HepG2 (cell line): Measurements from ENCODE around the gene CNNM4. TPM values are rescaled to one million over a fixed set of nuclear protein-coding genes. Genes with fewer than 3 reads are reported as not detected.

Source experiments
- ATAC-seq: fragments of 200-7000 bp; cut with Tn5 transposase; 3 replicates; pipeline ENCODE4 v1.9.1; 2020; ENCODE audit warnings: mild to moderate bottlenecking, moderate library complexity
- BruUV-seq: library from RNA; stranded (reverse); fragments of 400-500 nt; replicated peaks from 2 replicates; lab custom pipeline; 2021; lab: Mats Ljungman, UMichigan
- CTCF ChIA-PET: fragments of 300-600 bp; formaldehyde crosslinking; extraction: SDS; loops from one replicate; lab custom pipeline; 2021; ENCODE audit warnings: low total read pairs, inconsistent platforms, low intra/inter-chr PET ratio; lab: Yijun Ruan, JAX
- POLR2A ChIA-PET: fragments of 350-600 bp; sonication (Branson Sonifier 250); formaldehyde crosslinking; loops from one replicate; lab custom pipeline; 2020; ENCODE audit warnings: antibody characterized with exemption, inconsistent platforms; lab: Yijun Ruan, JAX
- DNase-seq: peaks from one replicate; pipeline ENCODE4 v3.0.0-alpha.2; 2015; ENCODE audit warnings: low spot score
- FAIRE-seq: peaks from 3 replicates; lab custom pipeline; 2011; peaks lifted over from hg19 to GRCh38; lab: Jason Lieb, UNC
- H2AFZ ChIP-seq: one replicate; pipeline ENCODE4 v1.6.1; 2011; ENCODE audit warnings: low read length, inconsistent platforms
- H3K27ac ChIP-seq: fragments of 300-600 bp; 3 replicates; pipeline ENCODE4 v1.8.0; 2011; ENCODE audit warnings: mixed run types, mild to moderate bottlenecking, mixed read lengths, low read length, inconsistent platforms; ENCODE audit not compliant: insufficient read depth; ENCODE audit errors: extremely low read length
- H3K27me3 ChIP-seq, 2 experiments: fragments of 200-600 bp in 1 of 2; 2 replicates in 1 of 2; 3 replicates in 1 of 2; pipeline versions ENCODE4 v1.6.0 to v1.8.0; 2011; ENCODE audit warnings: low read length in 2 of 2, mild to moderate bottlenecking in 2 of 2, moderate library complexity in 2 of 2, inconsistent platforms in 1 of 2; ENCODE audit not compliant: insufficient read depth in 2 of 2, control insufficient read depth in 1 of 2
- H3K36me3 ChIP-seq, 2 experiments: fragments of 200-600 bp in 1 of 2; replicated peaks in 1 of 2; 2 replicates in 1 of 2; 3 replicates in 1 of 2; pipeline versions ENCODE4 v1.5.1 to v1.8.0; 2011; ENCODE audit warnings: low read length in 2 of 2, inconsistent platforms in 1 of 2; ENCODE audit not compliant: insufficient read depth in 2 of 2, control insufficient read depth in 1 of 2
- H3K4me1 ChIP-seq: 2 replicates; pipeline ENCODE4 v1.5.1; 2012; ENCODE audit warnings: low read length, inconsistent platforms; ENCODE audit not compliant: insufficient read depth
- H3K4me2 ChIP-seq: 2 replicates; pipeline ENCODE4 v1.6.0; 2011; ENCODE audit warnings: low read depth, low read length, inconsistent platforms
- H3K4me3 ChIP-seq, 3 experiments: fragments of 200-600 bp in 1 of 3; sonication (generic), shearing (Covaris generic) in 1 of 3; replicated peaks in 1 of 3; 2 replicates each; pipeline ENCODE4 v1.5.1; 2011 to 2016; ENCODE audit warnings: low read length in 3 of 3, inconsistent platforms in 2 of 3, low read depth in 2 of 3, mild to moderate bottlenecking in 2 of 3, control low read depth in 1 of 3, mixed read lengths in 1 of 3; ENCODE audit not compliant: insufficient read depth in 1 of 3
- H3K79me2 ChIP-seq: one replicate; pipeline ENCODE4 v1.6.1; 2011; ENCODE audit warnings: low read length, inconsistent platforms; ENCODE audit not compliant: insufficient read depth
- H3K9ac ChIP-seq: 2 replicates; pipeline ENCODE4 v1.6.0; 2011; ENCODE audit warnings: mild to moderate bottlenecking, low read depth, low read length, inconsistent platforms; ENCODE audit not compliant: insufficient read depth
- H3K9me3 ChIP-seq: 2 replicates; pipeline ENCODE4 v1.5.1; 2012; ENCODE audit warnings: mild to moderate bottlenecking, low read length
- H4K20me1 ChIP-seq: 2 replicates; pipeline ENCODE4 v1.6.0; 2011; ENCODE audit warnings: inconsistent platforms, mild to moderate bottlenecking, low read length, moderate library complexity; ENCODE audit not compliant: insufficient read depth
- FOXA1 ChIP-seq, 2 experiments: fragments of 450-650 bp in 1 of 2; sonication (generic) in 1 of 2; formaldehyde crosslinking in 1 of 2; IDR thresholded peaks; 2 replicates each; pipeline versions ENCODE4 v1.4.0 to v1.6.1; 2016 to 2020; ENCODE audit warnings: missing genetic modification reagents in 1 of 2
- FOXA3 ChIP-seq: IDR thresholded peaks from 2 replicates; pipeline ENCODE4 v1.6.1; 2016; ENCODE audit warnings: missing genetic modification reagents, missing compliant biosample characterization
- KLF11 ChIP-seq: IDR thresholded peaks from 2 replicates; pipeline ENCODE4 v1.6.1; 2016; ENCODE audit warnings: missing compliant biosample characterization
- MNT ChIP-seq: fragments of 450-650 bp; IDR thresholded peaks from 2 replicates; pipeline ENCODE4 v1.6.1; 2016
- PHF20 ChIP-seq: sonication (generic); formaldehyde crosslinking; IDR thresholded peaks from 2 replicates; pipeline ENCODE4 v1.5.0; 2020; ENCODE audit warnings: mild to moderate bottlenecking, missing genetic modification reagents
- RBM22 ChIP-seq: fragments of 200-400 bp; formaldehyde crosslinking; optimal IDR thresholded peaks from 2 replicates; pipeline ENCODE3; 2017; ENCODE audit warnings: mild to moderate bottlenecking, low read length, moderate library complexity
- SP5 ChIP-seq: IDR thresholded peaks from 2 replicates; pipeline ENCODE4 v1.6.1; 2016; ENCODE audit warnings: low read depth, borderline replicate concordance
- SRSF1 ChIP-seq: fragments of 200-400 bp; formaldehyde crosslinking; optimal IDR thresholded peaks from 2 replicates; pipeline ENCODE3; 2017; ENCODE audit warnings: mild to moderate bottlenecking, low read depth, low read length, moderate library complexity
- ZBTB25 ChIP-seq: IDR thresholded peaks from 2 replicates; pipeline ENCODE4 v1.6.1; 2018; ENCODE audit warnings: missing genetic modification reagents
- ZC3H4 ChIP-seq: sonication (generic); formaldehyde crosslinking; IDR thresholded peaks from 2 replicates; pipeline ENCODE4 v1.4.0; 2020; ENCODE audit warnings: missing genetic modification reagents, borderline replicate concordance
- ZNF687 ChIP-seq: sonication (generic); formaldehyde crosslinking; IDR thresholded peaks from 2 replicates; pipeline ENCODE4 v1.5.1; 2020; ENCODE audit warnings: mild to moderate bottlenecking, missing genetic modification reagents, moderate library complexity
- ZXDC ChIP-seq: sonication (generic); formaldehyde crosslinking; IDR thresholded peaks from 2 replicates; pipeline ENCODE4 v1.5.0; 2020; ENCODE audit warnings: mild to moderate bottlenecking, missing genetic modification reagents
- whole genome bisulfite sequencing: methylation state at CpG from one replicate; pipeline ENCODE4 v1.1.6; 2017; ENCODE audit warnings: low lambda C conversion rate; 5-methylcytosine and 5-hydroxymethylcytosine counted together
- in situ Hi-C: cut with HindIII; loops from 2 replicates; pipeline ENCODE4 v1.10.0; 2017; ENCODE audit warnings: low pct_unique_long_range_greater_than_20kb; ENCODE audit not compliant: extremely low pct_ligation_motif_present
- intact Hi-C: fragments of 100-400 bp; cut with micrococcal nuclease; formaldehyde crosslinking; loops from one replicate; pipeline ENCODE4 v1.10.0; 2022; ENCODE audit not compliant: unreplicated experiment
- polyA plus RNA-seq, 8 experiments: library from polyadenylated mRNA; depleted of rRNA in 3 of 8; stranded (reverse) in 7 of 8; unstranded in 1 of 8; fragments of >200 nt; fragmentation: Illumina TruSeq in 4 of 8; extraction: Trizol in 4 of 8; gene quantifications; 2 replicates each; pipeline versions ENCODE4 v1.2.1 to v1.2.3, GENCODE V29; 2011 to 2016; ENCODE audit warnings: low read depth in 4 of 8, missing spikeins in 1 of 8, mixed read lengths in 1 of 8; ENCODE audit not compliant: insufficient read depth in 1 of 8
- total RNA-seq, 5 experiments: library from RNA; depleted of rRNA; stranded (reverse); fragments of >200 nt; fragmentation: Illumina TruSeq; extraction: Trizol; gene quantifications; 2 replicates each; pipeline ENCODE4 v1.2.3, GENCODE V29; 2016; ENCODE audit warnings: low read depth in 1 of 5

CNNM4 gene
- total and polyA plus RNA-seq, 2 of the 13 experiments (the other 11 are each of a cell fraction or from before 2014, with no cell fraction given), result 5.9 to 8.4 TPM

- TF ChIP-seq ZNF687 (peak; percentile 47), ZBTB25 (CRISPR knock-in tag) (no peak), SRSF1 (no peak)
- TF ChIP-seq, all 625 proteins: peak for 4
Measured at GRCh38 chr2:96823198-96823597, 62.5 kb downstream of the CNNM4 start (continued).

GRCh38 chr2:96824079-96824870 is 63.6 kb downstream of the CNNM4 start:
- H3K9ac ChIP-seq, result no peak overlapping the region
- no peaks in the 10 kb centered on the region for H3K27me3 ChIP-seq
- 54% methylated on average over 6 of the region's 6 CpGs for WGBS
- H3K36me3 ChIP-seq, result peaks cover 36 to 77% of the 10 kb centered on the region in 2 experiments
- ATAC-seq (peak; percentile 58), DNase-seq (peak; percentile 77), FAIRE-seq (peak; percentile 56)
- H3K4me2 ChIP-seq, result 0 out of 2 replicates have a peak overlapping the region, but pooled peaks have one; percentile 5
- H3K4me1 ChIP-seq, result peaks cover 53% of the 10 kb centered on the region
- BruUV-seq, result no TSS peak
- H3K9me3 ChIP-seq, result no peaks in the 10 kb centered on the region
- H3K79me2 ChIP-seq, result peaks cover 64% of the 10 kb centered on the region
- H3K27ac ChIP-seq, result peak overlapping the region; percentile 26
- H3K4me3 ChIP-seq, result no peak overlapping the region
- intact Hi-C loops, result no loop called here
- peaks cover 62% of the 10 kb centered on the region for H4K20me1 ChIP-seq
- POLR2A ChIA-PET, result interaction anchor here (0.7 to 1.5 kb wide), 10 partner anchors 9 to 44 kb away, joined by 3 to 12 read pairs (median 4); partner anchors contain the start of gene ANKRD39
- CTCF ChIA-PET, result no interaction called here
- no peak overlapping the region for H2AFZ ChIP-seq
- in situ Hi-C loops, result no loop called here
- TF ChIP-seq SP5, result peak; percentile 23; the same call in 1 of the 2 replicates
- no peak for TF ChIP-seq ZXDC (CRISPR knock-in tag)
- no peak for TF ChIP-seq PHF20 (CRISPR knock-in tag)
- no peak for TF ChIP-seq FOXA1 (IDR thresholded peaks at IDR 0.05)
- TF ChIP-seq FOXA1 (CRISPR knock-in tag; IDR thresholded peaks at IDR 0.05), result peak; percentile 54; the same call in 1 of the 2 replicates
- TF ChIP-seq RBM22, result peak; percentile 55
- TF ChIP-seq MNT, result no peak
- TF ChIP-seq KLF11, result no peak
- TF ChIP-seq ZC3H4 (CRISPR knock-in tag), result 0 out of 2 replicates have a peak, but pooled peaks have one; percentile 53
- peak; percentile 50 for TF ChIP-seq FOXA3 (CRISPR knock-in tag)
